GM23338 (cell line): ENCODE measurements around the gene SRPK2.

Experiments used
- CREB1 ChIP-seq: fragments of 250-450 bp; sonication (Bioruptor Pico); IDR thresholded peaks from 2 replicates; pipeline ENCODE4 v1.5.0; 2020; ENCODE audit warnings: low read depth, mild to moderate bottlenecking, moderate library complexity
- EZH2phosphoT487 ChIP-seq: fragments of 200-600 bp; sonication (generic); IDR thresholded peaks from one replicate; pipeline ENCODE4 v1.8.1; 2018; ENCODE audit warnings: antibody characterized with exemption; ENCODE audit not compliant: unreplicated experiment
- POLR2AphosphoS5 ChIP-seq: IDR thresholded peaks from 2 replicates; pipeline ENCODE4 v1.6.1; 2016; ENCODE audit warnings: antibody characterized with exemption, low read depth
- TF ChIP-seq, protein P1 (sequence below): fragments of 250-450 bp; sonication (Bioruptor Pico); IDR thresholded peaks from 2 replicates; pipeline ENCODE4 v1.5.0; 2020; ENCODE audit warnings: mild to moderate bottlenecking, moderate library complexity
- TF ChIP-seq, protein P2 (sequence below), 2 experiments: fragments of 200-600 bp in 1 of 2; sonication (generic) in 1 of 2; conservative IDR thresholded peaks; 2 replicates each; pipeline versions ENCODE4 v1.5.1 to v1.6.1; 2016 to 2017; ENCODE audit warnings: antibody characterized with exemption in 2 of 2, low read depth in 2 of 2, mild to moderate bottlenecking in 2 of 2, moderate library complexity in 1 of 2
- TF ChIP-seq, protein P3 (sequence below): IDR thresholded peaks from one replicate; pipeline ENCODE4 v1.6.1; 2018; ENCODE audit warnings: antibody characterized with exemption; ENCODE audit not compliant: unreplicated experiment
- TF ChIP-seq, protein P4 (sequence below): IDR thresholded peaks from 2 replicates; pipeline ENCODE4 v1.6.1; 2016; ENCODE audit warnings: antibody characterized with exemption

DNA sequence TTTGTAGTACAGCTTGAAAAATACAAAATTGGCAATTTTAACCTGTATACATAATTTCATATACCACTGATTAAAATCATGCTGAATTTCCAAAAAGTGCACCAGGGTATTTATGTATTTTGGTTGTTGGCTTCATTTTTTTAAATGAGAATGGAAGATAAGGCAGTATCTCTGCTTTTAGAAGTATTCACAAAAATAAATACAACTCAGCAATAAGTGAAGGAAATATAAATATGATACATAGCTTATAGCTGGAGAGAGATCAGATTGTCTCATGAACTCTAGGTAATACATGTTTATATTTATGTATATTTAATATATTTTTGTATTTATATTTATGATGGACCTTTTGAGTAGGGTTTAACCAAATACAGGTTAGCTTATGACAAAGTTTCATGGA is 293.8 kb downstream of the SRPK2 start:
- TF ChIP-seq, protein P1, sequence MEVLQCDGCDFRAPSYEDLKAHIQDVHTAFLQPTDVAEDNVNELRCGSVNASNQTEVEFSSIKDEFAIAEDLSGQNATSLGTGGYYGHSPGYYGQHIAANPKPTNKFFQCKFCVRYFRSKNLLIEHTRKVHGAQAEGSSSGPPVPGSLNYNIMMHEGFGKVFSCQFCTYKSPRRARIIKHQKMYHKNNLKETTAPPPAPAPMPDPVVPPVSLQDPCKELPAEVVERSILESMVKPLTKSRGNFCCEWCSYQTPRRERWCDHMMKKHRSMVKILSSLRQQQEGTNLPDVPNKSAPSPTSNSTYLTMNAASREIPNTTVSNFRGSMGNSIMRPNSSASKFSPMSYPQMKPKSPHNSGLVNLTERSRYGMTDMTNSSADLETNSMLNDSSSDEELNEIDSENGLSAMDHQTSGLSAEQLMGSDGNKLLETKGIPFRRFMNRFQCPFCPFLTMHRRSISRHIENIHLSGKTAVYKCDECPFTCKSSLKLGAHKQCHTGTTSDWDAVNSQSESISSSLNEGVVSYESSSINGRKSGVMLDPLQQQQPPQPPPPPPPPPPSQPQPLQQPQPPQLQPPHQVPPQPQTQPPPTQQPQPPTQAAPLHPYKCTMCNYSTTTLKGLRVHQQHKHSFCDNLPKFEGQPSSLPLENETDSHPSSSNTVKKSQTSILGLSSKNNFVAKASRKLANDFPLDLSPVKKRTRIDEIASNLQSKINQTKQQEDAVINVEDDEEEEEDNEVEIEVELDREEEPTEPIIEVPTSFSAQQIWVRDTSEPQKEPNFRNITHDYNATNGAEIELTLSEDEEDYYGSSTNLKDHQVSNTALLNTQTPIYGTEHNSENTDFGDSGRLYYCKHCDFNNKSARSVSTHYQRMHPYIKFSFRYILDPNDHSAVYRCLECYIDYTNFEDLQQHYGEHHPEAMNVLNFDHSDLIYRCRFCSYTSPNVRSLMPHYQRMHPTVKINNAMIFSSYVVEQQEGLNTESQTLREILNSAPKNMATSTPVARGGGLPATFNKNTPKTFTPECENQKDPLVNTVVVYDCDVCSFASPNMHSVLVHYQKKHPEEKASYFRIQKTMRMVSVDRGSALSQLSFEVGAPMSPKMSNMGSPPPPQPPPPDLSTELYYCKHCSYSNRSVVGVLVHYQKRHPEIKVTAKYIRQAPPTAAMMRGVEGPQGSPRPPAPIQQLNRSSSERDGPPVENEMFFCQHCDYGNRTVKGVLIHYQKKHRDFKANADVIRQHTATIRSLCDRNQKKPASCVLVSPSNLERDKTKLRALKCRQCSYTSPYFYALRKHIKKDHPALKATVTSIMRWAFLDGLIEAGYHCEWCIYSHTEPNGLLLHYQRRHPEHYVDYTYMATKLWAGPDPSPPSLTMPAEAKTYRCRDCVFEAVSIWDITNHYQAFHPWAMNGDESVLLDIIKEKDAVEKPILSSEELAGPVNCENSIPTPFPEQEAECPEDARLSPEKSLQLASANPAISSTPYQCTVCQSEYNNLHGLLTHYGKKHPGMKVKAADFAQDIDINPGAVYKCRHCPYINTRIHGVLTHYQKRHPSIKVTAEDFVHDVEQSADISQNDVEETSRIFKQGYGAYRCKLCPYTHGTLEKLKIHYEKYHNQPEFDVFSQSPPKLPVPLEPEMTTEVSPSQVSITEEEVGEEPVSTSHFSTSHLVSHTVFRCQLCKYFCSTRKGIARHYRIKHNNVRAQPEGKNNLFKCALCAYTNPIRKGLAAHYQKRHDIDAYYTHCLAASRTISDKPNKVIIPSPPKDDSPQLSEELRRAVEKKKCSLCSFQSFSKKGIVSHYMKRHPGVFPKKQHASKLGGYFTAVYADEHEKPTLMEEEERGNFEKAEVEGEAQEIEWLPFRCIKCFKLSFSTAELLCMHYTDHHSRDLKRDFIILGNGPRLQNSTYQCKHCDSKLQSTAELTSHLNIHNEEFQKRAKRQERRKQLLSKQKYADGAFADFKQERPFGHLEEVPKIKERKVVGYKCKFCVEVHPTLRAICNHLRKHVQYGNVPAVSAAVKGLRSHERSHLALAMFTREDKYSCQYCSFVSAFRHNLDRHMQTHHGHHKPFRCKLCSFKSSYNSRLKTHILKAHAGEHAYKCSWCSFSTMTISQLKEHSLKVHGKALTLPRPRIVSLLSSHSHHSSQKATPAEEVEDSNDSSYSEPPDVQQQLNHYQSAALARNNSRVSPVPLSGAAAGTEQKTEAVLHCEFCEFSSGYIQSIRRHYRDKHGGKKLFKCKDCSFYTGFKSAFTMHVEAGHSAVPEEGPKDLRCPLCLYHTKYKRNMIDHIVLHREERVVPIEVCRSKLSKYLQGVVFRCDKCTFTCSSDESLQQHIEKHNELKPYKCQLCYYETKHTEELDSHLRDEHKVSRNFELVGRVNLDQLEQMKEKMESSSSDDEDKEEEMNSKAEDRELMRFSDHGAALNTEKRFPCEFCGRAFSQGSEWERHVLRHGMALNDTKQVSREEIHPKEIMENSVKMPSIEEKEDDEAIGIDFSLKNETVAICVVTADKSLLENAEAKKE, result no peak
- TF ChIP-seq POLR2AphosphoS5 (no peak), EZH2phosphoT487 (no peak), CREB1 (CRISPR knock-in tag) (no peak)
- TF ChIP-seq, protein P2, sequence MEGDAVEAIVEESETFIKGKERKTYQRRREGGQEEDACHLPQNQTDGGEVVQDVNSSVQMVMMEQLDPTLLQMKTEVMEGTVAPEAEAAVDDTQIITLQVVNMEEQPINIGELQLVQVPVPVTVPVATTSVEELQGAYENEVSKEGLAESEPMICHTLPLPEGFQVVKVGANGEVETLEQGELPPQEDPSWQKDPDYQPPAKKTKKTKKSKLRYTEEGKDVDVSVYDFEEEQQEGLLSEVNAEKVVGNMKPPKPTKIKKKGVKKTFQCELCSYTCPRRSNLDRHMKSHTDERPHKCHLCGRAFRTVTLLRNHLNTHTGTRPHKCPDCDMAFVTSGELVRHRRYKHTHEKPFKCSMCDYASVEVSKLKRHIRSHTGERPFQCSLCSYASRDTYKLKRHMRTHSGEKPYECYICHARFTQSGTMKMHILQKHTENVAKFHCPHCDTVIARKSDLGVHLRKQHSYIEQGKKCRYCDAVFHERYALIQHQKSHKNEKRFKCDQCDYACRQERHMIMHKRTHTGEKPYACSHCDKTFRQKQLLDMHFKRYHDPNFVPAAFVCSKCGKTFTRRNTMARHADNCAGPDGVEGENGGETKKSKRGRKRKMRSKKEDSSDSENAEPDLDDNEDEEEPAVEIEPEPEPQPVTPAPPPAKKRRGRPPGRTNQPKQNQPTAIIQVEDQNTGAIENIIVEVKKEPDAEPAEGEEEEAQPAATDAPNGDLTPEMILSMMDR (conservative IDR thresholded peaks at IDR 0.05; ENCODE audit: low read depth in 2 of 2), result no peak
- TF ChIP-seq, protein P3, sequence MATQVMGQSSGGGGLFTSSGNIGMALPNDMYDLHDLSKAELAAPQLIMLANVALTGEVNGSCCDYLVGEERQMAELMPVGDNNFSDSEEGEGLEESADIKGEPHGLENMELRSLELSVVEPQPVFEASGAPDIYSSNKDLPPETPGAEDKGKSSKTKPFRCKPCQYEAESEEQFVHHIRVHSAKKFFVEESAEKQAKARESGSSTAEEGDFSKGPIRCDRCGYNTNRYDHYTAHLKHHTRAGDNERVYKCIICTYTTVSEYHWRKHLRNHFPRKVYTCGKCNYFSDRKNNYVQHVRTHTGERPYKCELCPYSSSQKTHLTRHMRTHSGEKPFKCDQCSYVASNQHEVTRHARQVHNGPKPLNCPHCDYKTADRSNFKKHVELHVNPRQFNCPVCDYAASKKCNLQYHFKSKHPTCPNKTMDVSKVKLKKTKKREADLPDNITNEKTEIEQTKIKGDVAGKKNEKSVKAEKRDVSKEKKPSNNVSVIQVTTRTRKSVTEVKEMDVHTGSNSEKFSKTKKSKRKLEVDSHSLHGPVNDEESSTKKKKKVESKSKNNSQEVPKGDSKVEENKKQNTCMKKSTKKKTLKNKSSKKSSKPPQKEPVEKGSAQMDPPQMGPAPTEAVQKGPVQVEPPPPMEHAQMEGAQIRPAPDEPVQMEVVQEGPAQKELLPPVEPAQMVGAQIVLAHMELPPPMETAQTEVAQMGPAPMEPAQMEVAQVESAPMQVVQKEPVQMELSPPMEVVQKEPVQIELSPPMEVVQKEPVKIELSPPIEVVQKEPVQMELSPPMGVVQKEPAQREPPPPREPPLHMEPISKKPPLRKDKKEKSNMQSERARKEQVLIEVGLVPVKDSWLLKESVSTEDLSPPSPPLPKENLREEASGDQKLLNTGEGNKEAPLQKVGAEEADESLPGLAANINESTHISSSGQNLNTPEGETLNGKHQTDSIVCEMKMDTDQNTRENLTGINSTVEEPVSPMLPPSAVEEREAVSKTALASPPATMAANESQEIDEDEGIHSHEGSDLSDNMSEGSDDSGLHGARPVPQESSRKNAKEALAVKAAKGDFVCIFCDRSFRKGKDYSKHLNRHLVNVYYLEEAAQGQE, result no peak
- TF ChIP-seq, protein P4, sequence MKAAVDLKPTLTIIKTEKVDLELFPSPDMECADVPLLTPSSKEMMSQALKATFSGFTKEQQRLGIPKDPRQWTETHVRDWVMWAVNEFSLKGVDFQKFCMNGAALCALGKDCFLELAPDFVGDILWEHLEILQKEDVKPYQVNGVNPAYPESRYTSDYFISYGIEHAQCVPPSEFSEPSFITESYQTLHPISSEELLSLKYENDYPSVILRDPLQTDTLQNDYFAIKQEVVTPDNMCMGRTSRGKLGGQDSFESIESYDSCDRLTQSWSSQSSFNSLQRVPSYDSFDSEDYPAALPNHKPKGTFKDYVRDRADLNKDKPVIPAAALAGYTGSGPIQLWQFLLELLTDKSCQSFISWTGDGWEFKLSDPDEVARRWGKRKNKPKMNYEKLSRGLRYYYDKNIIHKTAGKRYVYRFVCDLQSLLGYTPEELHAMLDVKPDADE, result no peak
